ENCODE results near the gene CHRNA10. TPM values are rescaled to one million over a fixed set of nuclear protein-coding genes. Genes with fewer than 3 reads are reported as not detected.

The CHRNA10 gene
- total and polyA plus RNA-seq, 2 of the 13 experiments (the other 11 are each of a cell fraction or from before 2014, with no cell fraction given): 0.53 to 0.71 TPM

DNA sequence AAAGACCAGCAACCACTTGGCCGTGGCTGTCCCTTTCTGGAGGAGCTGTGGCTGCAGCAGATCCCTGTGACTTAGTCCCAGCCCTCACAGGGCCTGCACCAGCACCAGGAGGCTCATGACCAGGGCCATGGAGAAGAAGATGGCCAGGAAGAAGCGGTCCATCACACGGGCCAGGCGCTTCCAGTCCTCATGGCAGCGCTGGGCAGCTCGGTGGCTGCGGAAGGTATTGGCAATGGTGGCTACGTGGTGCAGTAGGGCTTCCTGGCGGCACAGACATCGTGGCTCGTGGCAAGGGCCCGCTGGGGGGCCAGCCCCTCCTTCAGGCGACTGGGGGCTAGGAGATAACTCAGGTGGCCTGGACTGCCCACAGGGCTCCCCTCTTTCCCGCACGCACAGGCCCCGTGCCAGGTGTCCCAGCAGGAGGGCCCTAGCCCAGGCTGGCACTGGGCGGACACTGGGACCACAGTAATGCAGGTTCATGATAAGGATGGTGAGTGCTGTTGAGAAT lies 5.1 kb downstream of the CHRNA10 start:
- H3K36me3 ChIP-seq (replicated peaks in 1 of 2; ENCODE audit: control insufficient read depth in 1 of 2, insufficient read depth in 2 of 2, low read length in 2 of 2): peaks cover 0 to 1% of the 10 kb centered on the region in 2 experiments; a peak in 3 of 5 replicates
- no peak overlapping the region for H3K27ac ChIP-seq (ENCODE audit: extremely low read length, insufficient read depth, low read length)
- ATAC-seq: no peak
- H3K27me3 ChIP-seq (ENCODE audit: control insufficient read depth in 1 of 2, insufficient read depth in 2 of 2, low read length in 2 of 2): 0 out of 5 replicates have a peak, but pooled peaks cover under 1 to 4% of the 10 kb centered on the region in 2 experiments
- H3K79me2 ChIP-seq (ENCODE audit: insufficient read depth, low read length): no peaks in the 10 kb centered on the region
- no peaks in the 10 kb centered on the region for H3K4me1 ChIP-seq (ENCODE audit: insufficient read depth, low read length)
- POLR2A ChIA-PET: no interaction called here
- no peak overlapping the region for H3K4me2 ChIP-seq (ENCODE audit: low read depth, low read length)
- no peak for FAIRE-seq
- no peak for DNase-seq (ENCODE audit: low spot score)
- no peak overlapping the region for H3K4me3 ChIP-seq (replicated peaks in 1 of 3; ENCODE audit: insufficient read depth in 1 of 3, low read depth in 2 of 3, low read length in 3 of 3)
- CTCF ChIA-PET (ENCODE audit: low intra/inter-chr PET ratio, low total read pairs): no interaction called here
- no peaks in the 10 kb centered on the region for H4K20me1 ChIP-seq (ENCODE audit: insufficient read depth, low read length)
- no peak overlapping the region for H2AFZ ChIP-seq (ENCODE audit: low read length)
- intact Hi-C loops (cut with micrococcal nuclease; ENCODE audit: unreplicated experiment): no loop called here
- H3K9me3 ChIP-seq (ENCODE audit: low read length): no peaks in the 10 kb centered on the region
- H3K9ac ChIP-seq (ENCODE audit: insufficient read depth, low read depth, low read length): no peak overlapping the region
- WGBS (ENCODE audit: low lambda C conversion rate): 95% methylated on average over 8 of the region's 17 CpGs
- in situ Hi-C loops (cut with HindIII; ENCODE audit: extremely low pct_ligation_motif_present, low pct_unique_long_range_greater_than_20kb): no loop called here
- BruUV-seq (replicated peaks): no TSS peak
- TF ChIP-seq SRSF9 (IDR thresholded peaks at IDR 0.05; ENCODE audit: borderline replicate concordance, insufficient read depth, low read depth, low read length, poor library complexity, severe bottlenecking) (no peak), ZNF33A (CRISPR knock-in tag; IDR thresholded peaks at IDR 0.05; ENCODE audit: borderline replicate concordance) (no peak), PHF20 (CRISPR knock-in tag; IDR thresholded peaks at IDR 0.05) (no peak), ELF3 (CRISPR knock-in tag; IDR thresholded peaks at IDR 0.05) (no peak), HNF4G (IDR thresholded peaks at IDR 0.05; ENCODE audit: borderline replicate concordance, low read depth, low read length) (no peak), HNF4G (CRISPR knock-in tag; IDR thresholded peaks at IDR 0.05; ENCODE audit: borderline replicate concordance, low read depth) (no peak), ZBTB40 (IDR thresholded peaks at IDR 0.05) (no peak), ZBTB40 (CRISPR knock-in tag; IDR thresholded peaks at IDR 0.05) (no peak), KLF9 (CRISPR knock-in tag; IDR thresholded peaks at IDR 0.05; ENCODE audit: low read depth) (no peak), HOXD1 (CRISPR knock-in tag; IDR thresholded peaks at IDR 0.05) (no peak), FOXA3 (CRISPR knock-in tag; IDR thresholded peaks at IDR 0.05) (no peak), ZNF740 (CRISPR knock-in tag; IDR thresholded peaks at IDR 0.05) (no peak), ZBTB37 (CRISPR knock-in tag; IDR thresholded peaks at IDR 0.05) (no peak), MXD3 (CRISPR knock-in tag; IDR thresholded peaks at IDR 0.05) (no peak), HNRNPH1 (optimal IDR thresholded peaks at IDR 0.05; ENCODE audit: low read depth, low read length) (no peak)
